ENCODE results near the gene LRRC10B.

The LRRC10B gene

DNA sequence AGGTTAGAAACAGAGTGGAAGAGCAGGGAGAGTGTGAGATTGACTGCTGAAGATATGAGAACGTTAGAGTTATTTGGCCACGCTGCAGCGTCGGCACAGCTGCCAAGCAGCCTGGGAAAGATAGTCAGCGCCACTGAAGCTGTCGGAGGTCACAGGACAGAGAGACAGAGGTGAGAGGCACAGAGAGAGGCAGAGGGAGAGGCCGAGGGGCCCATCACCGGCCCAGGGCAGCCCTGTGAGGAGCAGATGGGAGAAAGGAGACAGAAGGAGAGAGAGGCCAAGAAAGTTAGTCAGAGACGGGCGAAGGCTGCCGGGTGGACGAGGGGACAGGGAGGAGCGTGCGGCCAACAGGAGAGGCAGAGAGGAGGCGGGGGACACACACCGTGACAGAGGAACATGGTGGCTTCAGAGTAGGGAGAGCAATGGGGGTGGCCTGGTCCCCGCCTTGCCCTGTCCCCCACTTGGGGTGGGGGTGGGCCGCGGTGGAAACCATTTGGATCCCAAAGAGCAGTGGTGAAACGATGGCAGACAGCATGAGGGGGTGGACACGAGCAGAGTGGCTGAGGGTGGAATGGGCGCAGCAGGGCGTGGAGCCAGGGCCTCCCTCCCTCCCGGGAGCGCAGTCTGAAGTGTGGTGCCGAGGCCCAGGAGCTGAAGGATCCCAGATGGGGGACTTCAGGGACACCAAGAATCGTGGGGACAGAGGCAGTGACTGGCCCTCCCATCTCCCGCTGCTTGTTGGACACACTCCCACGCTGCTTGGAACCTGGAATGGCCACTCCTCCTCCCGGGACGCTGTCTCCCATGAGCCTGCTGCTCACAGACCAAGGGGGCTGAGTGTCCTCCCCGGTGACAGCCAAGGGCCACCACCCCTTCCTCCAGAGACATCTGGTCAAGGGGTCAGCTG lies 26.6 kb downstream of the LRRC10B start:
- DNase-seq = no peak
- POLR2A ChIA-PET = no interaction called here
- H3K4me3 ChIP-seq (ENCODE audit: control insufficient read depth in 1 of 7, extremely low read depth in 1 of 7, insufficient read depth in 4 of 7, low read depth in 2 of 7, low read length in 6 of 7) = no peak overlapping the region
- H3K36me3 ChIP-seq (ENCODE audit: control insufficient read depth in 4 of 4, insufficient read depth in 4 of 4, low read length in 3 of 4) = no peaks in the 10 kb centered on the region
- 85% methylated on average over 30 of the region's 32 CpGs for WGBS (ENCODE audit: insufficient coverage)
- peaks cover 0 to 21% (median 5%) of the 10 kb centered on the region in 5 experiments for H3K27me3 ChIP-seq (replicated peaks in 2 of 5; ENCODE audit: control insufficient read depth in 4 of 5, insufficient read depth in 5 of 5, low read length in 4 of 5)
- no peaks in the 10 kb centered on the region for H3K9me3 ChIP-seq (ENCODE audit: control extremely low read depth in 1 of 5, control insufficient read depth in 4 of 5, insufficient read depth in 2 of 5, low read depth in 1 of 5, low read length in 4 of 5)
- no peak overlapping the region for H3K27ac ChIP-seq (ENCODE audit: insufficient read depth in 1 of 2, low read depth in 1 of 2, low read length in 2 of 2, poor library complexity in 1 of 2, severe bottlenecking in 2 of 2)
- peaks cover 0 to 2% (median 0%) of the 10 kb centered on the region in 4 experiments for H3K4me1 ChIP-seq (ENCODE audit: control extremely low read depth in 1 of 4, control insufficient read depth in 4 of 4, insufficient read depth in 4 of 4, low read length in 3 of 4)
- CTCF ChIA-PET = interaction anchor here (0.8 to 1.4 kb wide), 4 partner anchors 9 to 56 kb away, joined by 3 to 4 read pairs (median 3); no protein-coding TSS in a partner anchor

- peaks cover 0 to 29% (median 12%) of the 10 kb centered on the region in 5 experiments for H3K27me3 ChIP-seq (replicated peaks in 2 of 5; ENCODE audit: control insufficient read depth in 4 of 5, insufficient read depth in 5 of 5, low read length in 4 of 5)
- H3K9me3 ChIP-seq (ENCODE audit: control extremely low read depth in 1 of 5, control insufficient read depth in 4 of 5, insufficient read depth in 2 of 5, low read depth in 1 of 5, low read length in 4 of 5) = no peaks in the 10 kb centered on the region
- H3K27ac ChIP-seq (ENCODE audit: insufficient read depth in 1 of 2, low read depth in 1 of 2, low read length in 2 of 2, poor library complexity in 1 of 2, severe bottlenecking in 2 of 2) = no peak overlapping the region
- 66% methylated on average over 4 of the region's 17 CpGs for WGBS (ENCODE audit: insufficient coverage)
- H3K4me1 ChIP-seq (ENCODE audit: control extremely low read depth in 1 of 4, control insufficient read depth in 4 of 4, insufficient read depth in 4 of 4, low read length in 3 of 4) = no peaks in the 10 kb centered on the region
- no peaks in the 10 kb centered on the region for H3K36me3 ChIP-seq (ENCODE audit: control insufficient read depth in 4 of 4, insufficient read depth in 4 of 4, low read length in 3 of 4)
- CTCF ChIA-PET = interaction anchor here (0.8 to 1.4 kb wide), 5 partner anchors 9 to 57 kb away, joined by 3 to 4 read pairs (median 3); no protein-coding TSS in a partner anchor
- POLR2A ChIA-PET = no interaction called here
- no peak for DNase-seq
- no peak overlapping the region for H3K4me3 ChIP-seq (ENCODE audit: control insufficient read depth in 1 of 7, extremely low read depth in 1 of 7, insufficient read depth in 4 of 7, low read depth in 2 of 7, low read length in 6 of 7)
Measured at GRCh38 chr11:61535998-61536675, 27.6 kb downstream of the LRRC10B start.

DNA sequence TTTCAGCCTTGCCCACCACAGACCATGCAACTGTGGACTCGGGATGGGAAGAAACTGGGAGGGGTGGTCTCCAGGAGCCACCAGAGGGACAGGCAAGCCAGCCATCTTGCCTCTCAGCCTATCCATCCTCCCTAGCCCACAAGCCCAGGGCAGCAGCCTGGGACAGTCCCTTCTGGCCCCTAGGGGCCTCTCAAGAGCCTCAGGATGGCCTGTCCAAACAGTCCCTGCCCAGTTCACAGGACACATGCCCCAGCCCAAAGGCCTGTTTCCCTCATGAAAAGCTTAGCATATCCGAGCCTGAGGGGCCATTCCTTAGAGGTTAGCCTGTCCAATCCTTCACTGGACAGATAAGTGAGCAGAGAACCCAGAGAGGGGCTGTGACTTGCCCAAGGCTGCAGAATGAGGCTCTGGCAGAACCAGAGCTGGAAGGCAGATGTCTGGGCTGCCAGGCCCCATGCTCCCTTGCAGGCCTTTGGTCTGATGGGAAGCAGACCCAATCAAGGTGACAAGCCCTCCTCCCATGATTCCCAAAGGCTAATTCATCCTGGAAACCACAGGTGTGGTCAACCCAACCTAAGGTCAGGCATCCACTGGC lies 28.2 kb downstream of the LRRC10B start:
- POLR2A ChIA-PET = no interaction called here
- Histone ChIP-seq H3K4me1 (ENCODE audit: control extremely low read depth in 1 of 4, control insufficient read depth in 4 of 4, insufficient read depth in 4 of 4, low read length in 3 of 4) (no peaks in the 10 kb centered on the region), H3K36me3 (ENCODE audit: control insufficient read depth in 4 of 4, insufficient read depth in 4 of 4, low read length in 3 of 4) (no peaks in the 10 kb centered on the region), H3K27ac (ENCODE audit: insufficient read depth in 1 of 2, low read depth in 1 of 2, low read length in 2 of 2, poor library complexity in 1 of 2, severe bottlenecking in 2 of 2) (no peak overlapping the region), H3K27me3 (replicated peaks in 2 of 5; ENCODE audit: control insufficient read depth in 4 of 5, insufficient read depth in 5 of 5, low read length in 4 of 5) (peaks cover 0 to 36% (median 10%) of the 10 kb centered on the region in 5 experiments), H3K9me3 (ENCODE audit: control extremely low read depth in 1 of 5, control insufficient read depth in 4 of 5, insufficient read depth in 2 of 5, low read depth in 1 of 5, low read length in 4 of 5) (no peaks in the 10 kb centered on the region), H3K4me3 (ENCODE audit: control insufficient read depth in 1 of 7, extremely low read depth in 1 of 7, insufficient read depth in 4 of 7, low read depth in 2 of 7, low read length in 6 of 7) (no peak overlapping the region)
- CTCF ChIA-PET = interaction anchor here (0.8 to 1.4 kb wide), 4 partner anchors 8 to 50 kb away, joined by 3 to 4 read pairs (median 3); no protein-coding TSS in a partner anchor
- 100% methylated on average over 2 of the region's 2 CpGs for WGBS (ENCODE audit: insufficient coverage)
- no peak for DNase-seq

DNA sequence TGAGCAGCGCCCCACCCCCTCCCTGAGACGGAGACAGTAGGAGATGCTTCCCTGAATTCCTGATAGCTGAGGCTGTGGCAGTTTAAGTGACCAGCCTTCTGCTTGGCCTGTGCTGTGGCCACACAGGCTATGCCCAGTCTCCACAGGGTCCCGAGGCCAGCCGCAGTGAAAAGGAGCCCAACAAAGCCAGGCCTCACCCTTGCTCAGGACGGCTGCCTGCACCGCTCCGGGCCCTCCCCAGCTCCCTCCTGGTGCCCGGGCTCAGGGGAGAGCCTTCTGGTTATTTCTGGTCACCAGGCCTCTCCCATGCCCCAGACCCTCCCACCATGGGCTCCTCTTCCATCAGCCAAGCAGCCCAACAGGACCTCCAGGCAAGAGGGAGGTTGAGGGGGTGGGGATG lies 28.8 kb downstream of the LRRC10B start:
- DNase-seq = no peak
- Histone ChIP-seq H3K4me1 (ENCODE audit: control extremely low read depth in 1 of 4, control insufficient read depth in 4 of 4, insufficient read depth in 4 of 4, low read length in 3 of 4) (peaks cover 0 to 1% (median 0%) of the 10 kb centered on the region in 4 experiments), H3K36me3 (ENCODE audit: control insufficient read depth in 4 of 4, insufficient read depth in 4 of 4, low read length in 3 of 4) (no peaks in the 10 kb centered on the region), H3K27me3 (replicated peaks in 2 of 5; ENCODE audit: control insufficient read depth in 4 of 5, insufficient read depth in 5 of 5, low read length in 4 of 5) (peaks cover 0 to 41% (median 10%) of the 10 kb centered on the region in 5 experiments), H3K27ac (ENCODE audit: insufficient read depth in 1 of 2, low read depth in 1 of 2, low read length in 2 of 2, poor library complexity in 1 of 2, severe bottlenecking in 2 of 2) (no peak overlapping the region), H3K4me3 (ENCODE audit: control insufficient read depth in 1 of 7, extremely low read depth in 1 of 7, insufficient read depth in 4 of 7, low read depth in 2 of 7, low read length in 6 of 7) (no peak overlapping the region), H3K9me3 (ENCODE audit: control extremely low read depth in 1 of 5, control insufficient read depth in 4 of 5, insufficient read depth in 2 of 5, low read depth in 1 of 5, low read length in 4 of 5) (no peaks in the 10 kb centered on the region)
- POLR2A ChIA-PET = no interaction called here
- 94% methylated on average over 7 of the region's 8 CpGs for WGBS (ENCODE audit: insufficient coverage)
- CTCF ChIA-PET = interaction anchor here (0.8 kb wide), 1 partner anchor 20 kb away, joined by 3 read pairs; no protein-coding TSS in a partner anchor

DNA sequence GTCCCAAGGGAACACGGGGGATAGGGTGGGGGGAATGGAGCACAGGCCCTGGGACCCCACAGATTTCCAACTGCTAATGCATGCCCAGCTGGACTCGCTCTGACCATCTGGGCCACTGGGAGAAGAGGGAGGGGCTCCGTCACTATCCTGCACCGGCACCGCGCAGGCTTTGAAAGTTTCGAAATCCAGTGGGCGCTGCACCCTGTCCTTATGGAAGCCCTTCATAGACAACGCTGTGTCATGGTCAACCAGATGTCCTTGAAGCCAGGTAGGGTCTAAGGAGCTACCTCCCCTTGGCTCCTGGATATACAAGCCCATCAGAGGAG lies 30.1 kb downstream of the LRRC10B start:
- Histone ChIP-seq H3K4me3 (ENCODE audit: control insufficient read depth in 1 of 7, extremely low read depth in 1 of 7, insufficient read depth in 4 of 7, low read depth in 2 of 7, low read length in 6 of 7) (no peak overlapping the region), H3K4me1 (ENCODE audit: control extremely low read depth in 1 of 4, control insufficient read depth in 4 of 4, insufficient read depth in 4 of 4, low read length in 3 of 4) (peaks cover 0 to 1% (median 0%) of the 10 kb centered on the region in 4 experiments), H3K9me3 (ENCODE audit: control extremely low read depth in 1 of 5, control insufficient read depth in 4 of 5, insufficient read depth in 2 of 5, low read depth in 1 of 5, low read length in 4 of 5) (no peaks in the 10 kb centered on the region), H3K36me3 (ENCODE audit: control insufficient read depth in 4 of 4, insufficient read depth in 4 of 4, low read length in 3 of 4) (no peaks in the 10 kb centered on the region), H3K27me3 (replicated peaks in 2 of 5; ENCODE audit: control insufficient read depth in 4 of 5, insufficient read depth in 5 of 5, low read length in 4 of 5) (peaks cover 0 to 41% (median 15%) of the 10 kb centered on the region in 5 experiments), H3K27ac (ENCODE audit: insufficient read depth in 1 of 2, low read depth in 1 of 2, low read length in 2 of 2, poor library complexity in 1 of 2, severe bottlenecking in 2 of 2) (no peak overlapping the region)
- 93% methylated on average over 9 of the region's 9 CpGs for WGBS (ENCODE audit: insufficient coverage)
- POLR2A ChIA-PET = no interaction called here
- no peak for DNase-seq
- CTCF ChIA-PET = interaction anchor here (1.2 to 1.3 kb wide), 2 partner anchors 13 to 68 kb away, joined by 3 read pairs; no protein-coding TSS in a partner anchor

GRCh38 chr11:61539006-61539405 lies 30.5 kb downstream of the LRRC10B start:
- DNase-seq = no peak
- Histone ChIP-seq H3K27ac (ENCODE audit: insufficient read depth in 1 of 2, low read depth in 1 of 2, low read length in 2 of 2, poor library complexity in 1 of 2, severe bottlenecking in 2 of 2) (no peak overlapping the region), H3K9me3 (ENCODE audit: control extremely low read depth in 1 of 5, control insufficient read depth in 4 of 5, insufficient read depth in 2 of 5, low read depth in 1 of 5, low read length in 4 of 5) (no peaks in the 10 kb centered on the region), H3K4me1 (ENCODE audit: control extremely low read depth in 1 of 4, control insufficient read depth in 4 of 4, insufficient read depth in 4 of 4, low read length in 3 of 4) (peaks cover 0 to 1% (median 0%) of the 10 kb centered on the region in 4 experiments), H3K27me3 (replicated peaks in 2 of 5; ENCODE audit: control insufficient read depth in 4 of 5, insufficient read depth in 5 of 5, low read length in 4 of 5) (peaks cover 0 to 41% (median 15%) of the 10 kb centered on the region in 5 experiments), H3K4me3 (ENCODE audit: control insufficient read depth in 1 of 7, extremely low read depth in 1 of 7, insufficient read depth in 4 of 7, low read depth in 2 of 7, low read length in 6 of 7) (no peak overlapping the region), H3K36me3 (ENCODE audit: control insufficient read depth in 4 of 4, insufficient read depth in 4 of 4, low read length in 3 of 4) (no peaks in the 10 kb centered on the region)
- ChIA-PET CTCF (interaction anchor here (1.2 to 1.3 kb wide), 3 partner anchors 13 to 67 kb away, joined by 3 read pairs; no protein-coding TSS in a partner anchor), POLR2A (no interaction called here)
- 94% methylated on average over 11 of the region's 11 CpGs for WGBS (ENCODE audit: insufficient coverage)
